Mammary epithelial cell (primary cell): ENCODE results near the gene FRMPD2.

Experiments used
- CTCF ChIP-seq, 2 donors: IDR thresholded peaks in 1 of 2; conservative IDR thresholded peaks in 1 of 2; 2 replicates each; pipeline ENCODE4 v1.5.1; 2011 to 2012; ENCODE audit warnings: inconsistent platforms in 2 of 2, low read length in 2 of 2, mild to moderate bottlenecking in 2 of 2, control low read depth in 1 of 2, low read depth in 1 of 2; ENCODE audit not compliant: insufficient read depth in 1 of 2; ENCODE audit errors: extremely low read depth in 1 of 2
- EZH2 ChIP-seq: IDR thresholded peaks from 2 replicates; pipeline ENCODE4 v1.6.1; 2012; ENCODE audit warnings: low read length, inconsistent platforms, borderline replicate concordance

GRCh38 chr10:48193556-48193955 is 80.9 kb downstream of the FRMPD2 start:
- TF ChIP-seq CTCF (conservative IDR thresholded peaks at IDR 0.05 in 1 of 2, IDR thresholded peaks at IDR 0.05 in 1 of 2; ENCODE audit: extremely low read depth in 1 of 2, insufficient read depth in 1 of 2, low read depth in 1 of 2, low read length in 2 of 2), result no peak
- no peak for TF ChIP-seq EZH2
